H1 (cell line): ENCODE data around the gene FBXL15. TPM values are rescaled to one million over a fixed set of nuclear protein-coding genes. Genes with fewer than 3 reads are reported as not detected.

Experiments
- CTCF ChIA-PET: fragments of 300-600 bp; sonication (Branson Sonifier 250); formaldehyde crosslinking; loops from one replicate; lab custom pipeline; 2021; ENCODE audit not compliant: partially characterized antibody; lab: Charles Lee
- POLR2A ChIA-PET: fragments of 300-600 bp; sonication (Branson Sonifier 250); formaldehyde crosslinking; loops from one replicate; lab custom pipeline; 2021; ENCODE audit warnings: inconsistent platforms; ENCODE audit not compliant: partially characterized antibody; lab: Charles Lee
- DNase-seq, 2 experiments: peaks; one replicate each; pipeline versions ENCODE4 v3.0.0 to v3.0.0-alpha.2; 2010 to 2022; ENCODE audit warnings: low spot score in 2 of 2, low read depth in 1 of 2, mixed read lengths in 1 of 2
- FAIRE-seq: peaks from 2 replicates; lab custom pipeline; 2011; peaks lifted over from hg19 to GRCh38; lab: Jason Lieb, UNC
- H2AFZ ChIP-seq: 2 replicates; pipeline ENCODE4 v1.8.1; 2012; ENCODE audit warnings: low read length, inconsistent platforms
- H2AK5ac ChIP-seq: 2 replicates; pipeline ENCODE4 v1.6.1; 2013; ENCODE audit warnings: low read depth, low read length
- H2BK120ac ChIP-seq: replicated peaks from 2 replicates; pipeline ENCODE3; 2013; ENCODE audit warnings: low read depth, low read length, inconsistent platforms
- H2BK12ac ChIP-seq: 2 replicates; pipeline ENCODE4 v1.6.1; 2013; ENCODE audit warnings: low read depth, low read length
- H2BK15ac ChIP-seq: 2 replicates; pipeline ENCODE4 v1.6.1; 2013; ENCODE audit warnings: low read length
- H2BK20ac ChIP-seq: 2 replicates; pipeline ENCODE4 v1.6.1; 2013; ENCODE audit warnings: low read length
- H2BK5ac ChIP-seq: 2 replicates; pipeline ENCODE4 v1.6.1; 2013; ENCODE audit warnings: low read depth, low read length
- H3K14ac ChIP-seq: 2 replicates; pipeline ENCODE4 v1.6.1; 2013; ENCODE audit warnings: inconsistent platforms; ENCODE audit not compliant: insufficient read length
- H3K18ac ChIP-seq: 2 replicates; pipeline ENCODE4 v1.6.1; 2013; ENCODE audit warnings: low read length; ENCODE audit errors: extremely low read depth
- H3K23ac ChIP-seq: 2 replicates; pipeline ENCODE4 v1.6.1; 2013; ENCODE audit warnings: inconsistent platforms; ENCODE audit not compliant: insufficient read length
- H3K23me2 ChIP-seq: 2 replicates; pipeline ENCODE4 v1.6.1; 2013; ENCODE audit warnings: low read depth, low read length
- H3K27ac ChIP-seq: 2 replicates; pipeline ENCODE4 v1.6.1; 2011; ENCODE audit warnings: low read depth, low read length, inconsistent platforms
- H3K27me3 ChIP-seq, 4 experiments: replicated peaks in 1 of 4; 1 replicate in 1 of 4; 2 replicates in 3 of 4; pipeline versions ENCODE4 v1.6.1 to v1.8.1; 2011 to 2013; ENCODE audit warnings: low read length in 3 of 4, mild to moderate bottlenecking in 3 of 4, inconsistent platforms in 2 of 4, mixed read lengths in 2 of 4, moderate library complexity in 1 of 4; ENCODE audit not compliant: control insufficient read depth in 3 of 4, insufficient read depth in 3 of 4; ENCODE audit errors: extremely low read depth in 1 of 4
- H3K36me3 ChIP-seq, 4 experiments: 2 replicates each; pipeline versions ENCODE4 v1.6.1 to v1.8.1; 2011 to 2013; ENCODE audit warnings: mild to moderate bottlenecking in 4 of 4, low read length in 3 of 4, moderate library complexity in 2 of 4, control low read depth in 1 of 4, inconsistent platforms in 1 of 4; ENCODE audit not compliant: insufficient read depth in 4 of 4, control insufficient read depth in 2 of 4
- H3K4ac ChIP-seq: replicated peaks from 2 replicates; pipeline ENCODE3; 2013; ENCODE audit warnings: low read length, low read depth, mixed read lengths, inconsistent platforms; ENCODE audit not compliant: insufficient read length
- H3K4me1 ChIP-seq, 4 experiments: replicated peaks in 1 of 4; 1 replicate in 1 of 4; 2 replicates in 3 of 4; pipeline versions ENCODE4 v1.6.1 to v1.8.1; 2011 to 2013; ENCODE audit warnings: low read length in 3 of 4, inconsistent platforms in 2 of 4, mixed read lengths in 1 of 4; ENCODE audit not compliant: insufficient read depth in 4 of 4, control insufficient read depth in 3 of 4
- H3K4me2 ChIP-seq, 2 experiments: 2 replicates each; pipeline versions ENCODE4 v1.6.1 to v1.8.1; 2011 to 2013; ENCODE audit warnings: low read depth in 2 of 2, low read length in 2 of 2, control low read depth in 1 of 2, inconsistent platforms in 1 of 2, mild to moderate bottlenecking in 1 of 2; ENCODE audit not compliant: insufficient read depth in 1 of 2
- H3K4me3 ChIP-seq, 4 experiments: fragments of 200-600, 300-600 bp in 1 of 4; sonication (generic), shearing (Covaris generic), sonication (Bioruptor Twin) in 1 of 4; 2 replicates each; pipeline versions ENCODE4 v1.5.1 to v1.8.1; 2011 to 2016; ENCODE audit warnings: low read length in 4 of 4, low read depth in 3 of 4, control low read depth in 2 of 4, inconsistent platforms in 2 of 4, mild to moderate bottlenecking in 2 of 4, mixed read lengths in 1 of 4, moderate library complexity in 1 of 4; ENCODE audit not compliant: insufficient read depth in 2 of 4; ENCODE audit errors: extremely low read depth in 1 of 4
- H3K56ac ChIP-seq: replicated peaks from 2 replicates; pipeline ENCODE3; 2013; ENCODE audit warnings: low read depth, mild to moderate bottlenecking, mixed read lengths, low read length, inconsistent platforms; ENCODE audit not compliant: insufficient read length
- H3K79me1 ChIP-seq: 2 replicates; pipeline ENCODE4 v1.6.1; 2013; ENCODE audit warnings: low read depth, low read length, control low read depth
- H3K79me2 ChIP-seq, 2 experiments: 2 replicates each; pipeline versions ENCODE4 v1.6.1 to v1.8.1; 2012 to 2013; ENCODE audit warnings: low read length in 2 of 2, mild to moderate bottlenecking in 2 of 2, inconsistent platforms in 1 of 2; ENCODE audit not compliant: insufficient read depth in 2 of 2, control insufficient read depth in 1 of 2
- H3K9ac ChIP-seq, 4 experiments: replicated peaks in 1 of 4; 1 replicate in 1 of 4; 2 replicates in 3 of 4; pipeline versions ENCODE4 v1.6.1 to v1.8.1; 2011 to 2013; ENCODE audit warnings: low read depth in 3 of 4, low read length in 3 of 4, control low read depth in 2 of 4, mild to moderate bottlenecking in 2 of 4, moderate library complexity in 2 of 4, inconsistent platforms in 1 of 4; ENCODE audit errors: extremely low read depth in 1 of 4
- H3K9me3 ChIP-seq, 2 experiments: 2 replicates each; pipeline versions ENCODE4 v1.6.1 to v1.8.1; 2012 to 2013; ENCODE audit warnings: mild to moderate bottlenecking in 2 of 2, moderate library complexity in 2 of 2, control low read depth in 1 of 2, inconsistent platforms in 1 of 2, low read depth in 1 of 2, low read length in 1 of 2, mixed read lengths in 1 of 2; ENCODE audit not compliant: insufficient read depth in 2 of 2
- H4K20me1 ChIP-seq, 2 experiments: replicated peaks in 1 of 2; 2 replicates each; pipeline versions ENCODE3 to v1.8.1; 2011 to 2013; ENCODE audit warnings: inconsistent platforms in 2 of 2, low read length in 2 of 2, mild to moderate bottlenecking in 1 of 2; ENCODE audit not compliant: insufficient read depth in 2 of 2, control insufficient read depth in 1 of 2
- H4K5ac ChIP-seq: 2 replicates; pipeline ENCODE4 v1.6.1; 2013; ENCODE audit warnings: low read length, low read depth, mixed read lengths, inconsistent platforms; ENCODE audit not compliant: insufficient read length
- H4K8ac ChIP-seq: 2 replicates; pipeline ENCODE4 v1.8.0; 2013; ENCODE audit warnings: mild to moderate bottlenecking, moderate library complexity, low read length, inconsistent platforms; ENCODE audit not compliant: insufficient read depth; ENCODE audit errors: extremely low read depth
- H4K91ac ChIP-seq: replicated peaks from 2 replicates; pipeline ENCODE3; 2013; ENCODE audit warnings: low read length, mixed read lengths, inconsistent platforms; ENCODE audit not compliant: insufficient read length
- ATF3 ChIP-seq: IDR thresholded peaks from 2 replicates; pipeline ENCODE4 v1.6.1; 2011; ENCODE audit warnings: low read depth, mild to moderate bottlenecking, low read length; ENCODE audit not compliant: insufficient read depth
- CBX5 ChIP-seq: fragments of 300-800, 300-1000 bp; sonication (generic); IDR thresholded peaks from 2 replicates; pipeline ENCODE4 v1.7.1; 2016; ENCODE audit warnings: antibody characterized with exemption, low read length, low read depth
- CREB1 ChIP-seq: IDR thresholded peaks from 2 replicates; pipeline ENCODE4 v1.6.1; 2012; ENCODE audit warnings: inconsistent platforms
- EGR1 ChIP-seq: IDR thresholded peaks from 2 replicates; pipeline ENCODE4 v1.6.1; 2011; ENCODE audit warnings: low read depth, low read length, borderline replicate concordance
- GTF2F1 ChIP-seq: IDR thresholded peaks from 2 replicates; pipeline ENCODE4 v1.6.1; 2012; ENCODE audit warnings: low read depth, low read length, improper control_type of control experiment, borderline replicate concordance
- JUND ChIP-seq: IDR thresholded peaks from 2 replicates; pipeline ENCODE4 v1.6.1; 2011; ENCODE audit warnings: mild to moderate bottlenecking, improper control_type of control experiment, low read length
- POU5F1 ChIP-seq: IDR thresholded peaks from 2 replicates; pipeline ENCODE4 v1.6.1; 2011; ENCODE audit warnings: low read depth, mild to moderate bottlenecking, low read length, moderate library complexity
- RNF2 ChIP-seq: fragments of 200-900, 300-1000 bp; sonication (generic); IDR thresholded peaks from 2 replicates; pipeline ENCODE4 v1.7.1; 2016; ENCODE audit warnings: borderline replicate concordance, low read depth, mild to moderate bottlenecking, antibody characterized with exemption, low read length; ENCODE audit not compliant: poor library complexity, severe bottlenecking; ENCODE audit errors: missing control alignments
- SRF ChIP-seq: IDR thresholded peaks from 2 replicates; pipeline ENCODE4 v1.6.1; 2011; ENCODE audit warnings: mild to moderate bottlenecking, low read depth, low read length, moderate library complexity
- TAF1 ChIP-seq: IDR thresholded peaks from 2 replicates; pipeline ENCODE4 v1.6.1; 2011; ENCODE audit warnings: mild to moderate bottlenecking, low read depth, low read length
- ZNF274 ChIP-seq: IDR thresholded peaks from 2 replicates; pipeline ENCODE4 v1.7.0; 2012; ENCODE audit warnings: low read length, borderline replicate concordance; ENCODE audit errors: extremely low read depth
- WGBS, 2 experiments: shearing (Covaris generic) in 1 of 2; methylation state at CpG; one replicate each; pipeline versions ENCODE4 v1.1.6 to v1.1.7; 2013 to 2015; ENCODE audit warnings: low lambda C conversion rate in 2 of 2, mixed read lengths in 2 of 2, inconsistent platforms in 1 of 2, low coverage in 1 of 2, missing lambda C conversion rate in 1 of 2; ENCODE audit not compliant: insufficient replicate concordance in 2 of 2, insufficient coverage in 1 of 2, insufficient read length in 1 of 2; ENCODE audit errors: extremely low coverage in 1 of 2, missing lambda C conversion rate in 1 of 2; 5-methylcytosine and 5-hydroxymethylcytosine counted together
- polyA plus RNA-seq, 7 experiments: library from polyadenylated mRNA; depleted of rRNA in 3 of 7; stranded (reverse) in 5 of 7; unstranded in 2 of 7; fragments of >200 nt in 5 of 7; fragments of 200-250 nt in 2 of 7; gene quantifications; 1 replicate in 5 of 7; 2 replicates in 1 of 7; 4 replicates in 1 of 7; pipeline versions ENCODE4 v1.2.1 to v1.2.3, GENCODE V29; 2011 to 2013; ENCODE audit warnings: missing spikeins in 2 of 7, mixed read lengths in 2 of 7
- total RNA-seq: library from RNA; stranded (reverse); fragmentation: NEBNext Ultra II Directional; extraction: Animal tissue kit (Norgen Biotek cat#: 25700); gene quantifications from 2 replicates; pipeline ENCODE4 v1.2.1, GENCODE V29; 2021

The FBXL15 gene
- total and polyA plus RNA-seq, 2 of the 8 experiments (the other 6 are each of a cell fraction or from before 2014, with no cell fraction given), result 11.3 to 22.6 TPM

DNA sequence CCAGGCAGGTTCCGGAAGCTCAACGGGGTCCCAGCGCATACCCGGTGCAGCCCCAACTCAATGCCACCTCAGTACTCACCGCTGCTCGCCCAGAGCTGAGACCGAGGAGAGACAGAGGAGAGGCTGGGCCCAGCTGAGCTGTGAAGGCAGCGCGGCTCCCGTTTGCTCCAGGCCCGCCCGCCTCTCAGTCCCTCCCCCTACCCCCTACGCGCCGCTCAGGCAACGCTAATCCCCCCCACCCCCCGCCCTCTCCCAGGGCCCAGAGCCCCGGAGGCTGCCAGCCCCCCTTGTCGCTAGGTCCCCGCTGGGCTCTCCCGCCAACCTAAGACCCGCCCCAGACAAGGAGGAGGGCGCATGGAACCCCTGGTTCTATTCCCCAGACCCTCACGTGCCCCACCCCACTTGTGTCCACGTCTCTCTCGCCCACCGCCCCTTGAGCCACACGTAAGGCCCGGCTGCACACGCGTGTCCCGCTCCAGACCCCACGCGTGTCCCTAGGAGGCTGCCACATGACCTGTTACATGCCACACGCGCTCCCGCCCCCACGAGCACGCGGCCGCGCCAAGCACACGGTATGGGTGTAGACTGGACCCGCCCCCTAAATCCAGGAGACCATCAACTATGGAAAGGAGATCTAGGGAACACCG, 1.9 kb upstream of the FBXL15 start, which contains the start of gene PSD:
Gene PSD, minus strand, starts transcription at position 164 of the 647 bp plus-strand sequence. CDS start 1,747 bp downstream, outside the sequence.
- H2BK20ac ChIP-seq, result peak within 1 kb of the TSS; percentile 84; the same call in 1 of the 2 replicates
- peak within 1 kb of the TSS; percentile 77 for H2AFZ ChIP-seq
- H3K27ac ChIP-seq, result no peak within 1 kb of the TSS
- TF ChIP-seq JUND, result no peak
- no peak for TF ChIP-seq CBX5
- TF ChIP-seq RNF2, result no peak
- TF ChIP-seq SRF, result no peak
- peak; percentile 44; the same call in 1 of the 2 replicates for TF ChIP-seq TAF1
- no peak for TF ChIP-seq POU5F1
- peak; percentile 25; the same call in 1 of the 2 replicates for TF ChIP-seq CREB1
- no peak for TF ChIP-seq ZNF274
- no peak for TF ChIP-seq EGR1
- TF ChIP-seq ATF3, result no peak
- no peak for TF ChIP-seq GTF2F1

More for the DNA sequence above, 1.9 kb upstream of the FBXL15 start, which contains the start of gene PSD:
- POLR2A ChIA-PET, result interaction anchor here (0.9 to 1.7 kb wide), 5 partner anchors 9 to 44 kb away, joined by 3 to 11 read pairs (median 4); partner anchors contain the start of genes CUEDC2 and NFKB2
- Histone ChIP-seq H3K18ac (peak within 1 kb of the TSS; percentile 88), H2BK12ac (peak within 1 kb of the TSS; percentile 95; the same call in 1 of the 2 replicates), H2BK15ac (peak within 1 kb of the TSS; percentile 92; the same call in 1 of the 2 replicates), H2AK5ac (peak within 1 kb of the TSS; percentile 29; the same call in 1 of the 2 replicates), H3K4me3 (peak within 1 kb of the TSS; percentile 74 to 92 (median 80)), H4K5ac (peak within 1 kb of the TSS; percentile 61), H3K79me1 (no peaks in the 10 kb centered on the region), H3K27me3 (no peaks in the 10 kb centered on the region), H3K14ac (peak within 1 kb of the TSS; percentile 68), H3K4ac (peak within 1 kb of the TSS; percentile 97), H3K56ac (peak within 1 kb of the TSS; percentile 61), H4K20me1 (peaks cover 1 to 9% of the 10 kb centered on the region in 2 experiments), H3K9me3 (no peaks in the 10 kb centered on the region), H2BK5ac (peak within 1 kb of the TSS; percentile 81; the same call in 1 of the 2 replicates), H4K91ac (peak within 1 kb of the TSS; percentile 97), H3K4me2 (peak within 1 kb of the TSS; percentile 88 to 100), H3K79me2 (no peaks in the 10 kb centered on the region), H3K23me2 (peaks cover 32% of the 10 kb centered on the region), H3K9ac (peak within 1 kb of the TSS in 1 of 4 experiments; percentile 6; a peak in 2 of 7 replicates), H3K36me3 (0 out of 8 replicates have a peak, but pooled peaks cover 0 to 3% (median 0%) of the 10 kb centered on the region in 4 experiments), H3K4me1 (peaks cover 0 to 25% (median 10%) of the 10 kb centered on the region in 4 experiments; a peak in 5 of 7 replicates), H4K8ac (no peak within 1 kb of the TSS; the same call in 1 of the 2 replicates), H2BK120ac (peak within 1 kb of the TSS; percentile 43), H3K23ac (no peak within 1 kb of the TSS)
- WGBS, 2 experiments, result 3% methylated on average over 28 of the region's 45 CpGs; no CpG with 5 or more reads in 1 of the 2 experiments
- CTCF ChIA-PET, result interaction anchor here (0.6 to 10.1 kb wide), 5 partner anchors 9 to 547 kb away, joined by 3 to 205 read pairs (median 3); partner anchors contain the start of gene NFKB2
- FAIRE-seq, result no peak
- peak in 1 of 2 experiments; percentile 79 for DNase-seq
